ENCODE data around the gene ENPP1.

The ENPP1 gene

GRCh38 chr6:131764350-131764749, 43.5 kb upstream of the ENPP1 start:
- Histone ChIP-seq H4K20me1 (ENCODE audit: insufficient read depth, low read length) (no peaks in the 10 kb centered on the region), H3K36me3 (ENCODE audit: insufficient read depth, low read length) (no peaks in the 10 kb centered on the region), H2AFZ (ENCODE audit: low read length) (no peak overlapping the region), H3F3A (ENCODE audit: insufficient read depth, low read length) (no peaks in the 10 kb centered on the region), H3K79me2 (ENCODE audit: insufficient read depth, low read length) (no peaks in the 10 kb centered on the region), H3K27ac (ENCODE audit: low read depth, low read length, poor library complexity, severe bottlenecking) (no peak overlapping the region), H3K9me3 (ENCODE audit: low read length) (no peaks in the 10 kb centered on the region), H3K4me2 (ENCODE audit: low read length) (no peak overlapping the region), H3K4me1 (ENCODE audit: insufficient read depth, low read length, severe bottlenecking) (no peaks in the 10 kb centered on the region), H3K9ac (ENCODE audit: low read length) (no peak overlapping the region), H3K4me3 (ENCODE audit: low read depth, low read length, poor library complexity, severe bottlenecking) (no peak overlapping the region), H3K27me3 (ENCODE audit: insufficient read depth, low read length) (no peaks in the 10 kb centered on the region), H3K9me2 (ENCODE audit: low read depth, low read length) (no peaks in the 10 kb centered on the region)
- TF ChIP-seq EZH2 (IDR thresholded peaks at IDR 0.05; ENCODE audit: borderline replicate concordance, low read length) (no peak), CTCF (IDR thresholded peaks at IDR 0.05; ENCODE audit: low read length) (no peak)

GRCh38 chr6:131765081-131765803, 42.6 kb upstream of the ENPP1 start:
- Histone ChIP-seq H3K79me2 (ENCODE audit: insufficient read depth, low read length) (no peaks in the 10 kb centered on the region), H3K27me3 (ENCODE audit: insufficient read depth, low read length) (no peaks in the 10 kb centered on the region), H3K9me3 (ENCODE audit: low read length) (no peaks in the 10 kb centered on the region), H3K4me1 (ENCODE audit: insufficient read depth, low read length, severe bottlenecking) (no peaks in the 10 kb centered on the region), H3K9ac (ENCODE audit: low read length) (no peak overlapping the region), H3K4me2 (ENCODE audit: low read length) (no peak overlapping the region), H3F3A (ENCODE audit: insufficient read depth, low read length) (no peaks in the 10 kb centered on the region), H3K36me3 (ENCODE audit: insufficient read depth, low read length) (no peaks in the 10 kb centered on the region), H3K9me2 (ENCODE audit: low read depth, low read length) (no peaks in the 10 kb centered on the region), H3K27ac (ENCODE audit: low read depth, low read length, poor library complexity, severe bottlenecking) (no peak overlapping the region), H4K20me1 (ENCODE audit: insufficient read depth, low read length) (no peaks in the 10 kb centered on the region), H2AFZ (ENCODE audit: low read length) (no peak overlapping the region), H3K4me3 (ENCODE audit: low read depth, low read length, poor library complexity, severe bottlenecking) (no peak overlapping the region)
- TF ChIP-seq CTCF (IDR thresholded peaks at IDR 0.05; ENCODE audit: low read length) (no peak), EZH2 (IDR thresholded peaks at IDR 0.05; ENCODE audit: borderline replicate concordance, low read length) (no peak)

- H3K4me1 ChIP-seq (ENCODE audit: insufficient read depth, low read length, severe bottlenecking) = no peaks in the 10 kb centered on the region
Measured at GRCh38 chr6:131765804-131766135, 42.0 kb upstream of the ENPP1 start.

More at GRCh38 chr6:131765804-131766135, 42.0 kb upstream of the ENPP1 start:
- Histone ChIP-seq H3K27me3 (ENCODE audit: insufficient read depth, low read length) (no peaks in the 10 kb centered on the region), H3F3A (ENCODE audit: insufficient read depth, low read length) (no peaks in the 10 kb centered on the region), H3K27ac (ENCODE audit: low read depth, low read length, poor library complexity, severe bottlenecking) (no peak overlapping the region), H3K9me3 (ENCODE audit: low read length) (no peaks in the 10 kb centered on the region), H3K4me2 (ENCODE audit: low read length) (no peak overlapping the region), H3K36me3 (ENCODE audit: insufficient read depth, low read length) (no peaks in the 10 kb centered on the region), H3K9me2 (ENCODE audit: low read depth, low read length) (no peaks in the 10 kb centered on the region), H3K4me3 (ENCODE audit: low read depth, low read length, poor library complexity, severe bottlenecking) (no peak overlapping the region), H3K9ac (ENCODE audit: low read length) (no peak overlapping the region), H3K79me2 (ENCODE audit: insufficient read depth, low read length) (no peaks in the 10 kb centered on the region), H2AFZ (ENCODE audit: low read length) (no peak overlapping the region), H4K20me1 (ENCODE audit: insufficient read depth, low read length) (no peaks in the 10 kb centered on the region)
- TF ChIP-seq CTCF (IDR thresholded peaks at IDR 0.05; ENCODE audit: low read length) (no peak), EZH2 (IDR thresholded peaks at IDR 0.05; ENCODE audit: borderline replicate concordance, low read length) (no peak)

Measured in OCI-LY1 (cell line).